ENCODE measurements around the gene TRAF3.
"Not testable (repeated sequence)": the region's sequence is repeated elsewhere in the genome, so short reads cannot be mapped to it uniquely, and the experiment has no call there.

The TRAF3 gene

DNA sequence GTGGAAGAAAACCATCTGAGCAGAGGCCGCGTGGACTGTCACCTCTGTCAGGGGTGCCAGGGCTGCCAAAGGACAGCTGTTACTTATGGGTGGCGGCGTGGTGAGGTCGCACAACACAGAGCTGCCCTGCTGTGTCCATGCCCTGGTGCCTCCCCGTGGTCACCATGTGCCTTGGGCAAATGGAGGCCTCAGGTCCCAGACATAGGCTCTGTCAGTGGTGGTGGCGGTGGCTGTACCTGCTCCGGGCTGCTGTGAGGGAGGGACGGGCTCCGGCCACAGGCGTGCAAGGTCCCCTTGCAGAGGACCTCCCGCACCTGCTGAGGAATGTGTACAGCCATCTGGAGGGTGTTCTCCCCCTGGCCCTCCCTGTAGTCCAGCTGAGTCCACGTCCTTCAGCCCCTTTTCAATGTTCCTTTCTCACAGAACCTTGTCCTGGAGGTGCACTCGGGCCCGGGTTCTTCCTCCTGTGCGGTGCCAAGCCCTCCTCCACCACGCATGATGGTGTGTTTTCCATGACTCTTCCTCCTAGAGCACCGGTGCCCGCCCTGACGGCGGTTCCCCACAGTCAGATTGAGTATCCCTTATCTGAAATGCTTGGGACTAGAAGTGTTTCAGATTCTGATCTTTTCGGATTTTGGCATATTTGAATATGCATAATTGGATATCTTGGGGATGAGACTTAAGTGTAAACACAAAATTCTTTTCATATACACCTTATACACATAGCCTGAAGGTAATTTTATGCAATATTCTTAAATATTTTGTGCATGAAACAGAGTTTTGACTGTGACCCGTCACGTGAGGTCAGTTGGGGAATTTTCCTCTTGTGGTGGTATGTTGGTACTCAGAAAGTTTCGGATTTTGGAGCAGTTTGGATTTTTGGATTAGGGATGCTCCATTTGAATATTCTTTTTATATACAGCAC, 49.8 kb downstream of the TRAF3 start:
- in situ Hi-C loops (cut with MboI; ENCODE audit: low sequenced_read_pairs), result no loop called here
- Histone ChIP-seq H3K4me1 (peaks cover 14% of the 10 kb centered on the region), H3K9me3 (no peaks in the 10 kb centered on the region), H3K4me3 (no peak overlapping the region), H3K36me3 (replicated peaks) (no peaks in the 10 kb centered on the region; the same call in 1 of the 2 replicates), H3K27me3 (ENCODE audit: low read depth) (no peaks in the 10 kb centered on the region)
- no peak for DNase-seq (ENCODE audit: low spot score in 2 of 2)

DNA sequence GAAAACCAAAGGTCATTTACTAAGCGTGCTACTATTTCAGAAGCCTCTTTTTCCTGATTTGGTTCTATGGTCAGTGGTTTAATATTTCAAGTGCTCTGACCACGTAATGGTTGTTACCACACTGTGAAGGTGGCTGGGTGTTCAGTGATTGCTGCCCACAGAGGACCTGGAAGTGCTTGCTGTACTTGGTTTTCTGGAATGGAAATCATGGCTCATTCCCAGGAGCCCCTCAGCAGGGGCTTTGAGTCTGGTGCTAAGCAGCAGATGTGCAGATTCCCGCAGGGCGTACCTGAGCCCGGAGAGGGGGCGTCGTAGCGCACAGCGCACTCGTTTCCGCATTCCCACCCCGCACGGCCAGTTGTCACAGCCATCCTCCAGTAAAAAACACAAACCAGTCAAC, 50.5 kb downstream of the TRAF3 start:
- DNase-seq (ENCODE audit: low spot score in 2 of 2), result no peak
- Histone ChIP-seq H3K9me3 (no peaks in the 10 kb centered on the region), H3K4me3 (no peak overlapping the region), H3K27me3 (ENCODE audit: low read depth) (no peaks in the 10 kb centered on the region), H3K36me3 (replicated peaks) (no peaks in the 10 kb centered on the region; the same call in 1 of the 2 replicates), H3K4me1 (peaks cover 14% of the 10 kb centered on the region)
- in situ Hi-C loops (cut with MboI; ENCODE audit: low sequenced_read_pairs), result no loop called here

DNA sequence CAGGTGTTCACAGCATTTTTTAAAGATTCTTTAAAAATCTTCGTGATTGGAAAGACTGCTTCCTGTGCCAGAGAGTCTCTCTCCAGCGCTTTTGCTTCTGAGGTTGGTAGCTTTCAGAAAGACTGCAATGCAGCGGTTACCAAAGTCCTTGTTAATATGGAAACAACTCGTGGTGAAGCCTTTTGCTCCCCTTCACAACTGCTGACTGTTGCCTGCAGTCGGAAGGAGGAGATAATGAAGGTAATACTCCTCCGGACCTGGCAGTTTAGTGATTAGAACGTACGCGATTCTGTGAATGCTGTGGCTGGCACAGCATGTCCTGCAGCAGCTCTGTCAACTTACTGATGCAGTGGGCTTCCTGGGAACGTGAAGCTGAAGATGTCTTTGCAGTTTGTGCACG, 50.9 kb downstream of the TRAF3 start:
- H3K4me1 ChIP-seq, result peaks cover 18% of the 10 kb centered on the region
- H3K4me3 ChIP-seq, result no peak overlapping the region
- no peaks in the 10 kb centered on the region for H3K9me3 ChIP-seq
- H3K36me3 ChIP-seq (replicated peaks), result no peaks in the 10 kb centered on the region; the same call in 1 of the 2 replicates
- in situ Hi-C loops (cut with MboI; ENCODE audit: low sequenced_read_pairs), result no loop called here
- no peak for DNase-seq (ENCODE audit: low spot score in 2 of 2)
- no peaks in the 10 kb centered on the region for H3K27me3 ChIP-seq (ENCODE audit: low read depth)

DNA sequence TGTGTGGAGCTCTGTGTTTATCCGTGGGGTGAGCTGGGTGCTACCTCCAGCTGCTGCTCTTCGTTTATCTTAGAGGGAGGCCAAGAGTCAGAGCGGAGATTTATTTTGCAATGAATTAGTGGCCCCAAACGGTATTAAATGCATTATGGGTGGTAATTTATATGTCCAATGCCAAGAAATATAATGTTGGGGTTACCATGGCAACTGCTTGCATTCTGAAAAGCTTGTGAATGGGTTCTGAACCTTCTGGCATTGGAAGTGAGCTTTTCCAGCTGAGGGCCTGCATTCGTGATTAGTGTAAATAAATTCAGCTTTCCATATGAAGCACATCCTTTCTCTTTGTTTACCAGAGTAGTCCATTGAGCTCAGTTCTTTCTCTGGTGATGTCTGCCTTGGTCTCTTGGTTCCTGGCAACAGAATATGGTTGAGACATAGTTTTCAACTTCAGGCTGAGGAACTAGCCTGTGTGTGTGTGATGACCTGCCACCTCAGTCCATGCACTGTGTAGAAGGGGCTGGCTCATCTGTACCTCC, 51.8 kb downstream of the TRAF3 start:
- Histone ChIP-seq H3K27me3 (ENCODE audit: low read depth) (no peaks in the 10 kb centered on the region), H3K4me1 (peaks cover 24% of the 10 kb centered on the region), H3K4me3 (no peak overlapping the region), H3K36me3 (replicated peaks) (no peaks in the 10 kb centered on the region; the same call in none of the 2 replicates), H3K9me3 (no peaks in the 10 kb centered on the region)
- in situ Hi-C loops (cut with MboI; ENCODE audit: low sequenced_read_pairs), result no loop called here
- DNase-seq (ENCODE audit: low spot score in 2 of 2), result no peak

DNA sequence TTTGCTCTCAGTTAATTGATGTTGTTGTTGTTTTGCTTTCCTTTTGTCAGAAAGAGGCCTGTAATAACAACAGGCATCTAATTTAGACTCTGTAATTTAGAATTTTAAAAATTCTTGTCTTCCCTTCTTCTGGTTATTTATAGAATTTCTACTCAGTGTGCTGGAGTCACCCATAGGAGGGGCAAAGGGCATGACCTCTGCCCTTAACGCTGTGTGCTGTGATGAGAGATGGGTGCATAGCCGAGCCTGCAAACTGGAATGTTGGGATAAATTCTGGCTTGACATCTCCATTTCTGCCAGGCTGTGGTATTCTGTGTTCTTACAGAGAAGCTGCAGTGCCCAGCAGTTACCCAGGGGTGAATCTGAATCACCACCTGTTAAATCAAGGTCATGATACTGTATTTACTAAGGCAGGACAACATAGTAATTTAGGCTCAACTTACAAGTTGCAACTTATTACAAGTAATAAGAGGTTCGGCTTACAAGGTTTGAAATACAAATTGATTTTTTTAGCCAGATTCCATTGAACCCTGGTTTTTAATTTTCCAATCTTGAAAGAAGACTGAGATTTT, 53.3 kb downstream of the TRAF3 start:
- in situ Hi-C loops (cut with MboI; ENCODE audit: low sequenced_read_pairs), result no loop called here

DNA sequence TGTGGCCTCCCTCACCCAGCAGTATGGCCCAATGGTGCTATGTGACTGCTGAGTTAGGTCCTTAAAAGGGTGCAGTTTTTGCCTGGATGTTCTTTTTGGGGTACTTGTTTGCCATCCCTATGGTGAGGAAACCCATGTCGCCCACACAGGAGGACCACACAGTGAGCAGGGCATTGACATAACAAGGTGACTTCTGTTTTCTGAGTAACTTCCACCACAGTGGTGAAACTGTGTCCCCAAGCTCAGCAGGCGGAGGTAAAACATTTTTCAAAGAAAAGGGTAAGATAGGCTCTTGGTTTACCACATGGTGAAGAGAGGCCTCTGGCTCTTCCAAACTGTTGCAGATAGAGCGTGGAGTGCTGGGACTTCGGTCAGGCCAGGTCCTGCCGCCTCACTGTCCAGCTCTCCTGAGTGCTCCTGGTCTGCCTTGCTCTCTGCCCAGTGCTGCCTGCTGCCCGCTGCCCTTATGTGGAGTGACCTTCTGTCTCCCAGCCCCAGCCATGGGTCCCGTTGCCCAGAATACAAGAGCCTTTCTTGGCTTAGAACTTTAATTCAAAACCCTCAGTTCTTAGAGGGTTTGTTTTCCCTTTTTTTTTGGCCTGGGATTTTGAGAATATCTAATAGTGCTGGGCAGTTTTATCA, 54.0 kb downstream of the TRAF3 start:
- Histone ChIP-seq H3K4me1 (peaks cover 28% of the 10 kb centered on the region), H3K27me3 (ENCODE audit: low read depth) (no peaks in the 10 kb centered on the region), H3K36me3 (replicated peaks) (peaks cover 7% of the 10 kb centered on the region), H3K9me3 (no peaks in the 10 kb centered on the region), H3K4me3 (no peak overlapping the region)
- no peak for DNase-seq (ENCODE audit: low spot score in 2 of 2)
- in situ Hi-C loops (cut with MboI; ENCODE audit: low sequenced_read_pairs), result no loop called here

More for the DNA sequence above, 53.3 kb downstream of the TRAF3 start:
- no peak for DNase-seq (ENCODE audit: low spot score in 2 of 2)
- Histone ChIP-seq H3K4me1 (peaks cover 28% of the 10 kb centered on the region), H3K4me3 (no peak overlapping the region), H3K36me3 (replicated peaks) (peaks cover 7% of the 10 kb centered on the region), H3K9me3 (no peaks in the 10 kb centered on the region), H3K27me3 (ENCODE audit: low read depth) (no peaks in the 10 kb centered on the region)

DNA sequence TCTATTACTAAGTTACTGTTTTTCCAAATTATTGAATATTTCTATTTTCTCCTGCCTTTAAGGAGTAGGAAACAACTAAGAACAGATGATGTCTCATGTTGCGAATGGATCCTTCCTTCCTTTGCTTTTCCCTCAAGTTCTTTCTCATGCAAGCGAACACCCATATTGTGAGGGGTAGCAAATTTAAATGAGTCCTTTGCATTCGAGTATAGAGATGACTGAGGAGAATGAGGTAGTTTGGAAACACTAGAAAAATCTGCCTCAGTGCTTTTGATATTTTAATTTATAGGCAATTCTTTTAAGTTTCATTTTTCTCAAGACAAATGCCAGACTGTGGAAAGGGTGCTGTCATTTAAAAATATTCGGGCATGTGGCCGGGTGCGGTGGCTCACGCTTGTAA, 56.1 kb downstream of the TRAF3 start:
- in situ Hi-C loops (cut with MboI; ENCODE audit: low sequenced_read_pairs), result no loop called here
- H3K27me3 ChIP-seq (ENCODE audit: low read depth), result no peaks in the 10 kb centered on the region
- peaks cover 7% of the 10 kb centered on the region for H3K36me3 ChIP-seq (replicated peaks)
- DNase-seq (ENCODE audit: low spot score in 2 of 2), result peak; percentile 40 to 70
- H3K4me3 ChIP-seq, result no peak overlapping the region
- H3K9me3 ChIP-seq, result no peaks in the 10 kb centered on the region
- peaks cover 28% of the 10 kb centered on the region for H3K4me1 ChIP-seq

DNA sequence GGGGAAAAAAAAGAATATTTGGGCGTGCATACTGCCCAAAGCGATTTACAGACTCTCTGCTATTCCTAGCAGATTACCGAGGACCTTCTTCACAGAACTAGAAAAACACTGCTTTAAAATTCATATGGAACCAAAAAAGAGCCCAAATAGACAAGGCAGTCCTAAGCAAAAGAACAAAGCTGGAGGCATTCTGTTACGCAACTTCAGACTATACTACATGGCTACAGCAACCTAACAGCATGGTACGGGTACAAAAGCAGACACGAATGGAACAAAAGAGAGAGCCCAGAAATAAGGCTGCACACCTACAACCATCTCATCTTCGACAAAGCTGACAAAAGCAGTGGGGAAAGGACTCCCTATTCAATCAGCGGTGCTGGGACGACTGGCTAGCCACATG, 56.7 kb downstream of the TRAF3 start:
- Histone ChIP-seq H3K4me3 (no peak overlapping the region), H3K4me1 (peaks cover 28% of the 10 kb centered on the region), H3K27me3 (ENCODE audit: low read depth) (no peaks in the 10 kb centered on the region), H3K9me3 (no peaks in the 10 kb centered on the region), H3K36me3 (replicated peaks) (peaks cover 7% of the 10 kb centered on the region)
- DNase-seq (ENCODE audit: low spot score in 2 of 2), result no peak
- in situ Hi-C loops (cut with MboI; ENCODE audit: low sequenced_read_pairs), result no loop called here

DNA sequence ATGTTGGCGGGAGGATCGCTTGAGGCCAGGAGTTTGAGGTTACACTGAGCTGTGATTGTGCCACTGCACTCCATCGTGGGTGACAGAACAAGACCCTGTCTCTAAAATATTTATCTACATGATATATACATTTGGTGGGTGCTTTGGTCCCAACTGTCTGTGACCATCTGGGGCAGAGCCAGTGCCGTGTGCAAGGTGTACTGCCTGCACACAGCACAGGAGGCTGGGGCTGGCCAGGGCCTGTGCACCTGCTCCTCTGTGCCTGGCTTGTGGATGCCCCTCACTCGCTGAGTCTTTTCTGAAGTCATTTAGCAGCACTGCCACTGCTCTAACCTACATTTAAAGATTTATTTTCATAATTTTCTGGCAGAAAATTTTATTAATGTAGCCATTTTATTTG, 58.7 kb downstream of the TRAF3 start:
- in situ Hi-C loops (cut with MboI; ENCODE audit: low sequenced_read_pairs), result no loop called here

DNA sequence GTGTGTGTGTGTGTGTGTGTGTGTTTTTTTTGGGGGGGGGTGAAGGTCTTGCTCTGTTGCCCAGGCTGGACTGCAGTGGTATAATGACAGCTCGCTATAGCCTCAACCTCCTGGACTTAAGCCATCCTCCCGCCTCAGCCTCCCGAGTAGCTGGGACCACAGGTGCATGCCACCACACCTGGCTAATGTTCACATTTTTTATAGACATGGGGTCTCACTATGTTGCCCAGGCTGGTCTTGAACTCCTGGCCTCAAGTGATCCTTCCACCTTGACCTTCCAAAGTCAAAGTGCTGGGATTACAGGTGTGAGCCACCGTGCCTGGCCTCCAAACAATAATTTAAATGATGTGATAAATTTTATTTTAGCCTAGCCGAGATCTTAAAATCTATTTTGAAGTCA, 59.9 kb downstream of the TRAF3 start:
- H3K36me3 ChIP-seq (replicated peaks); H3K9me3 ChIP-seq; H3K4me3 ChIP-seq; DNase-seq (ENCODE audit: low spot score in 2 of 2); H3K27me3 ChIP-seq (ENCODE audit: low read depth); in situ Hi-C loops (cut with MboI; ENCODE audit: low sequenced_read_pairs): not testable (repeated sequence)
- peaks cover 23% of the 10 kb centered on the region for H3K4me1 ChIP-seq

More for the DNA sequence above, 58.7 kb downstream of the TRAF3 start:
- no peak for DNase-seq (ENCODE audit: low spot score in 2 of 2)
- Histone ChIP-seq H3K9me3 (no peaks in the 10 kb centered on the region), H3K4me3 (no peak overlapping the region), H3K4me1 (peaks cover 23% of the 10 kb centered on the region), H3K36me3 (replicated peaks) (peaks cover 7% of the 10 kb centered on the region), H3K27me3 (ENCODE audit: low read depth) (no peaks in the 10 kb centered on the region)

DNA sequence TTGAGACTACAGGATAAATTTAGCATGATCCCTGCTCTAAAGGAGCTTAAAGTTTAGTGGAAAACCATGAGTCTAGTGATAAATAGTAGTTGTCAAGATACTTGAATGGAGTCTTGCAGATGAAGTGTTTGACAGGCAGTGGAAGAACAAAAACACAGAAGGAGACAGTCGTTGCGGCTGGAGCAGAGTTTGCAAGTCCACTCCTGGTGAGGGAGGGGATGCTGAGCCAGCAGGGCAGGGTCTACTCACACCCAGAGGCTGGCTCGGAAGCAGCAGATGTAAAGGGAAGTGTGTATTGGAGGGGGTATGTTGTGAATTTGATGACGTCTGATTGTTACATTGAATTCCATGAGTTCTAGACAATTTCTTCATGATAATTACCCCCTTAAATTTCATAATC, 61.3 kb downstream of the TRAF3 start:
- DNase-seq (ENCODE audit: low spot score in 2 of 2), result no peak
- Histone ChIP-seq H3K4me1 (peaks cover 16% of the 10 kb centered on the region), H3K36me3 (replicated peaks) (peaks cover 7% of the 10 kb centered on the region), H3K4me3 (no peak overlapping the region), H3K27me3 (ENCODE audit: low read depth) (no peaks in the 10 kb centered on the region), H3K9me3 (no peaks in the 10 kb centered on the region)
- in situ Hi-C loops (cut with MboI; ENCODE audit: low sequenced_read_pairs), result no loop called here

DNA sequence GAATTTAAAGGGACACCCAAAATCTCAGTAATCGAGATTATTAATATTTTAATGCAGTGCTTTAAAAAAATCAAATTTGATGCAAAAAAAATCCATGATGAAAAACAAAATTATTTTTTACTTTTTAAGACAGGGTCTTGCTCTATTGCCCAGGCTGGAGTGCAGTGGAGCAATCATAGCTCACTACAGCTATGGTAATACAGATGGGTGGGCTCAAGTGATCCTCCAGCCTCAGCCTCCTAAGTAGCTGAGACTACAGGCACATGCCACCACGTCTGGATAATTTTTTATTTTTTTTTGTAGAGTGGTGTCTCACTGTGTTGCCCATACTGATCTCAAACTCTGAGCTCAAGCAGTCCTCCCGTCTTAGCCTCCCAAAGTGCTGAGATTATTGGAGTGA, 62.9 kb downstream of the TRAF3 start:
- no peak for DNase-seq (ENCODE audit: low spot score in 2 of 2)
- H3K4me1 ChIP-seq, result peaks cover 2% of the 10 kb centered on the region
- H3K27me3 ChIP-seq (ENCODE audit: low read depth), result no peaks in the 10 kb centered on the region
- H3K9me3 ChIP-seq, result no peaks in the 10 kb centered on the region
- no peak overlapping the region for H3K4me3 ChIP-seq
- H3K36me3 ChIP-seq (replicated peaks), result peaks cover 3% of the 10 kb centered on the region
- in situ Hi-C loops (cut with MboI; ENCODE audit: low sequenced_read_pairs), result no loop called here

DNA sequence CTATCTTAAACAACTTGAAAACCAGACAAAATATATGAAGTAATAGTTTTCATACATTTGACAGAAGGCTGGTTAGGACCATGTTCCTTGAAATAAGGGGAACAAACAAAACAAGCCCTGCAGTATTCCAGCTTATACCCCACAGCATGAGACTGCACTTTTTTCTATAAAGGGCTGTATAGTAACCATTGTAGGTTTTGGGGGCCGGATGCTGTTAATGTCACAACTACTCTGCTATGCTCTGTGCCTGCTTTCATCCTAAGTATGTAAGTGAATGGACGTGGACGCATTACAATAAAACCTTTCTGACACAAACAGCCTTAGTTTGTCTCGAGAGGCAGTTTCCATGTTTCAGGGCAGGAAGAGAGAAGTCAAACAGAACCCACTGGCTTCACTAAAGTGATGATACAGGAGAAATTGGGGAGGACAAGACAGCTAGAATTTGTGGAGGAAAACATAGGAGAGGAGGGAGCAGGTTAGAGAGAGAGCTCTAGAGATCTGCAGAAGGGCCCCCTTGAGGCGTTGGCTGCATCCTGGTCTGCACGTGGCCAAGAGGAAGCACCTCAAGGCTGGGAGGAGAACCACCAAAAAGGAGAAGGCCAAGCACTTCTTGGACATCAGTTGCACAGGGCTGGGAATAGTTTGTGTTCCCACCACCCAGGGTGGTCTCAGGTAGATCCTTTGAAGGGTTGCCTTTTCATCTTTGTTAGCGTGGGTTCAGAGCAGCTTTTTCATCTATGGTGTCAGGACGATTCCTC, 63.7 kb downstream of the TRAF3 start:
- no peaks in the 10 kb centered on the region for H3K27me3 ChIP-seq (ENCODE audit: low read depth)
- no peaks in the 10 kb centered on the region for H3K4me1 ChIP-seq
- H3K36me3 ChIP-seq (replicated peaks), result no peaks in the 10 kb centered on the region
- DNase-seq (ENCODE audit: low spot score in 2 of 2), result peak in 1 of 2 experiments; percentile 33
- no peaks in the 10 kb centered on the region for H3K9me3 ChIP-seq
- in situ Hi-C loops (cut with MboI; ENCODE audit: low sequenced_read_pairs), result no loop called here
- H3K4me3 ChIP-seq, result no peak overlapping the region
